HUDEP-2 (cell line): ENCODE results near the gene MDM2.
"Not testable (repeated sequence)": the region's sequence is repeated elsewhere in the genome, so short reads cannot be mapped to it uniquely, and the experiment has no call there.

Source experiments
- DNase-seq, 76 experiments: peaks; one replicate each; lab custom pipeline; 2025; ENCODE audit not compliant: unreplicated experiment in 76 of 76; lab: John Stamatoyannopoulos, UW

Gene MDM2

GRCh38 chr12:68785358-68785757, 22.6 kb upstream of the MDM2 start:
- DNase-seq: no peak

GRCh38 chr12:68785823-68786222, 22.2 kb upstream of the MDM2 start:
- DNase-seq: no peak

GRCh38 chr12:68786929-68787328, 21.0 kb upstream of the MDM2 start:
- DNase-seq: peak in 2 of 76 experiments; percentile 4 to 8

- no peak for DNase-seq
Measured at GRCh38 chr12:68788554-68789143, 19.3 kb upstream of the MDM2 start.

GRCh38 chr12:68789144-68789878, 18.7 kb upstream of the MDM2 start:
- DNase-seq: no peak

GRCh38 chr12:68790081-68790951, 17.7 kb upstream of the MDM2 start:
- DNase-seq: no peak

GRCh38 chr12:68790952-68791234, 17.1 kb upstream of the MDM2 start:
- no peak for DNase-seq

GRCh38 chr12:68791897-68792481, 16.0 kb upstream of the MDM2 start:
- no peak for DNase-seq

- peak in 58 of 76 experiments; percentile 0 to 80 (median 40) for DNase-seq
Measured at GRCh38 chr12:68792952-68793351, 15.0 kb upstream of the MDM2 start.

GRCh38 chr12:68793436-68793835, 14.5 kb upstream of the MDM2 start:
- no peak for DNase-seq

GRCh38 chr12:68793975-68794652, 13.9 kb upstream of the MDM2 start:
- no peak for DNase-seq

- no peak for DNase-seq
Measured at GRCh38 chr12:68794653-68795251, 13.2 kb upstream of the MDM2 start.

- DNase-seq: no peak
Measured at GRCh38 chr12:68796399-68796798, 11.6 kb upstream of the MDM2 start.

GRCh38 chr12:68798882-68799234, 9.1 kb upstream of the MDM2 start:
- no peak for DNase-seq

- no peak for DNase-seq
Measured at GRCh38 chr12:68800294-68800693, 7.7 kb upstream of the MDM2 start.

- not testable (repeated sequence) for DNase-seq
Measured at GRCh38 chr12:68801124-68801523, 6.9 kb upstream of the MDM2 start.

GRCh38 chr12:68802372-68802745, 5.6 kb upstream of the MDM2 start:
- not testable (repeated sequence) for DNase-seq

GRCh38 chr12:68802911-68803651, 4.9 kb upstream of the MDM2 start:
- DNase-seq: not testable (repeated sequence)

- DNase-seq: no peak
Measured at GRCh38 chr12:68803948-68804656, 3.9 kb upstream of the MDM2 start.
